ENCODE results near the gene ANKRD12. TPM values are rescaled to one million over a fixed set of nuclear protein-coding genes. Genes with fewer than 3 reads are reported as not detected.

Gene ANKRD12
- total RNA-seq, 2 experiments from 2014 or later: 160 to 164 TPM

- Histone ChIP-seq H3K27ac (ENCODE audit: low read depth in 1 of 2, low read length in 2 of 2) (no peak overlapping the region), H3K27me3 (ENCODE audit: control insufficient read depth in 1 of 2, insufficient read depth in 2 of 2, low read length in 2 of 2) (no peaks in the 10 kb centered on the region), H3K36me3 (ENCODE audit: insufficient read depth, low read length) (peaks cover 9% of the 10 kb centered on the region), H3K9me3 (ENCODE audit: control insufficient read depth in 1 of 2, insufficient read depth in 1 of 2, low read length in 2 of 2) (no peaks in the 10 kb centered on the region), H3K4me1 (ENCODE audit: insufficient read depth, low read length) (peaks cover 44% of the 10 kb centered on the region), H3K4me3 (ENCODE audit: low read length) (no peak overlapping the region)
- H3K9me3 Mint-ChIP-seq: no peaks in the 10 kb centered on the region
- H3K36me3 Mint-ChIP-seq (ENCODE audit: low read depth): peaks cover 64% of the 10 kb centered on the region
- intact Hi-C loops (cut with DNase I, micrococcal nuclease): no loop called here
- ChIA-PET CTCF (no interaction called here), POLR2A (no interaction called here)
- DNase-seq: no peak
- no peak for ATAC-seq (ENCODE audit: poor library complexity)
- no peak overlapping the region for H3K4me3 Mint-ChIP-seq
- no peaks in the 10 kb centered on the region for H3K27me3 Mint-ChIP-seq
- TF ChIP-seq CTCF (IDR thresholded peaks at IDR 0.05): no peak
- H3K4me1 Mint-ChIP-seq (ENCODE audit: low read depth): peaks cover 83% of the 10 kb centered on the region
- peak overlapping the region; percentile 63 for H3K27ac Mint-ChIP-seq
Measured at GRCh38 chr18:9175115-9175514, 38.5 kb downstream of the ANKRD12 start.

GRCh38 chr18:9177031-9177430, 40.5 kb downstream of the ANKRD12 start:
- peaks cover 9% of the 10 kb centered on the region for H3K36me3 ChIP-seq (ENCODE audit: insufficient read depth, low read length)
- intact Hi-C loops (cut with DNase I, micrococcal nuclease): no loop called here
- H3K4me3 ChIP-seq (ENCODE audit: low read length): no peak overlapping the region
- H3K9me3 Mint-ChIP-seq: no peaks in the 10 kb centered on the region
- H3K4me3 Mint-ChIP-seq: no peak overlapping the region
- H3K27me3 ChIP-seq (ENCODE audit: control insufficient read depth in 1 of 2, insufficient read depth in 2 of 2, low read length in 2 of 2): no peaks in the 10 kb centered on the region
- TF ChIP-seq CTCF (IDR thresholded peaks at IDR 0.05): no peak
- ATAC-seq (ENCODE audit: poor library complexity): no peak
- peaks cover 54% of the 10 kb centered on the region for H3K36me3 Mint-ChIP-seq (ENCODE audit: low read depth)
- no peak overlapping the region for H3K27ac Mint-ChIP-seq
- no peak for DNase-seq
- no peak overlapping the region for H3K27ac ChIP-seq (ENCODE audit: low read depth in 1 of 2, low read length in 2 of 2)
- H3K9me3 ChIP-seq (ENCODE audit: control insufficient read depth in 1 of 2, insufficient read depth in 1 of 2, low read length in 2 of 2): no peaks in the 10 kb centered on the region
- peaks cover 86% of the 10 kb centered on the region for H3K4me1 Mint-ChIP-seq (ENCODE audit: low read depth)
- ChIA-PET CTCF (no interaction called here), POLR2A (no interaction called here)
- peaks cover 38% of the 10 kb centered on the region for H3K4me1 ChIP-seq (ENCODE audit: insufficient read depth, low read length)
- H3K27me3 Mint-ChIP-seq: no peaks in the 10 kb centered on the region

GRCh38 chr18:9177466-9177865, 40.9 kb downstream of the ANKRD12 start:
- H3K27me3 ChIP-seq (ENCODE audit: control insufficient read depth in 1 of 2, insufficient read depth in 2 of 2, low read length in 2 of 2): no peaks in the 10 kb centered on the region
- TF ChIP-seq CTCF (IDR thresholded peaks at IDR 0.05): no peak
- peaks cover 37% of the 10 kb centered on the region for H3K4me1 ChIP-seq (ENCODE audit: insufficient read depth, low read length)
- H3K27ac ChIP-seq (ENCODE audit: low read depth in 1 of 2, low read length in 2 of 2): no peak overlapping the region
- peaks cover 86% of the 10 kb centered on the region for H3K4me1 Mint-ChIP-seq (ENCODE audit: low read depth)
- no peaks in the 10 kb centered on the region for H3K9me3 ChIP-seq (ENCODE audit: control insufficient read depth in 1 of 2, insufficient read depth in 1 of 2, low read length in 2 of 2)
- ChIA-PET POLR2A (no interaction called here), CTCF (no interaction called here)
- peaks cover 54% of the 10 kb centered on the region for H3K36me3 Mint-ChIP-seq (ENCODE audit: low read depth)
- intact Hi-C loops (cut with DNase I, micrococcal nuclease): no loop called here
- no peak for DNase-seq
- H3K27ac Mint-ChIP-seq: peak overlapping the region; percentile 34
- H3K4me3 Mint-ChIP-seq: no peak overlapping the region
- no peak for ATAC-seq (ENCODE audit: poor library complexity)
- no peaks in the 10 kb centered on the region for H3K27me3 Mint-ChIP-seq
- no peak overlapping the region for H3K4me3 ChIP-seq (ENCODE audit: low read length)
- no peaks in the 10 kb centered on the region for H3K9me3 Mint-ChIP-seq
- H3K36me3 ChIP-seq (ENCODE audit: insufficient read depth, low read length): peaks cover 14% of the 10 kb centered on the region

Measured in CD4-positive, alpha-beta T cell (primary cell).